ENCODE results near the gene RILPL2. TPM values are rescaled to one million over a fixed set of nuclear protein-coding genes. Genes with fewer than 3 reads are reported as not detected.

Gene RILPL2
- total and polyA plus RNA-seq, 9 of the 15 experiments (the other 6 are each of a cell fraction or from before 2014, with no cell fraction given), result 0.61 to 5.8 (median 4.3) TPM

DNA sequence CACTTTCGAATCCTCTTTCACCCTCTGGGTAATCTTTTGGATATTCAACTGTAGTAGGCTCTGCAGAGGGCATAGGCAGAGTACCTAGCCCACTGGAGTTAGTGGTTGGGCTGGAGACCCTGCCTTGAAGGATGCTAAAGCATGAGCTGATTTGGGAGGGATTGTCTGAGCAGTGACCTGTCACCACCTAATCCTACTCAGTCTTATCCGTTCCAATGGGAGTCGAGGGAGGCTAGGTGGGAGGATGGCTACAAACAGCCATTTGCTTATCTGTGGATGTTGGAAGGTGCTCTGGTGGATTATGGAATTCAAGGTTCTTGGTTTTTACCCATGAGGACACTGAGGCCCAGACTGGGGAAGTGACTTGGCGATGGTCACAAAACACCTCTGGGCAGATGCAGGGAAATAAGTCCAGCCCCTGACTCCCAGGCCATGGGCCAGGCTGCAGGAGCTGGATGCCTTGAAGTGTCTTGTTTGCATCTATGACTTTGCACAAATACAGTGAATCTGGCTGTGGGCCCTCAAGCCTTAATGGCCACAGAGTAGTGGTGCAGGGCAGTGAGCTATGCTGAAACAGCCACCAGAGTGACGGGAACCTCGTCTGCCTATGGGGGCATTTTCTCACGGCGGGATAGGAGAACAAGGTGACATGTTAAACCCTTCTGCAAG lies 48.8 kb downstream of the RILPL2 start (continued):
- TF ChIP-seq, protein P1, sequence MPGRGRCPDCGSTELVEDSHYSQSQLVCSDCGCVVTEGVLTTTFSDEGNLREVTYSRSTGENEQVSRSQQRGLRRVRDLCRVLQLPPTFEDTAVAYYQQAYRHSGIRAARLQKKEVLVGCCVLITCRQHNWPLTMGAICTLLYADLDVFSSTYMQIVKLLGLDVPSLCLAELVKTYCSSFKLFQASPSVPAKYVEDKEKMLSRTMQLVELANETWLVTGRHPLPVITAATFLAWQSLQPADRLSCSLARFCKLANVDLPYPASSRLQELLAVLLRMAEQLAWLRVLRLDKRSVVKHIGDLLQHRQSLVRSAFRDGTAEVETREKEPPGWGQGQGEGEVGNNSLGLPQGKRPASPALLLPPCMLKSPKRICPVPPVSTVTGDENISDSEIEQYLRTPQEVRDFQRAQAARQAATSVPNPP (IDR thresholded peaks at IDR 0.05; ENCODE audit: borderline replicate concordance, insufficient read depth, insufficient read length), result no peak
- TF ChIP-seq ZNF696 (CRISPR knock-in tag; conservative IDR thresholded peaks at IDR 0.05), result no peak
- no peak for TF ChIP-seq ZNF507 (tag; conservative IDR thresholded peaks at IDR 0.05)
- TF ChIP-seq ZNF274 (IDR thresholded peaks at IDR 0.05; ENCODE audit: borderline replicate concordance, low read depth, low read length), result no peak
- TF ChIP-seq POU5F1 (IDR thresholded peaks at IDR 0.05; ENCODE audit: borderline replicate concordance, low read depth, low read length, partially characterized antibody), result no peak
- TF ChIP-seq BDP1 (IDR thresholded peaks at IDR 0.05; ENCODE audit: insufficient read depth, insufficient read length), result no peak
- TF ChIP-seq POLR2AphosphoS2 (IDR thresholded peaks at IDR 0.05; ENCODE audit: low read length), result no peak
- no peak for TF ChIP-seq CSDE1 (IDR thresholded peaks at IDR 0.05)
- TF ChIP-seq, protein P2, sequence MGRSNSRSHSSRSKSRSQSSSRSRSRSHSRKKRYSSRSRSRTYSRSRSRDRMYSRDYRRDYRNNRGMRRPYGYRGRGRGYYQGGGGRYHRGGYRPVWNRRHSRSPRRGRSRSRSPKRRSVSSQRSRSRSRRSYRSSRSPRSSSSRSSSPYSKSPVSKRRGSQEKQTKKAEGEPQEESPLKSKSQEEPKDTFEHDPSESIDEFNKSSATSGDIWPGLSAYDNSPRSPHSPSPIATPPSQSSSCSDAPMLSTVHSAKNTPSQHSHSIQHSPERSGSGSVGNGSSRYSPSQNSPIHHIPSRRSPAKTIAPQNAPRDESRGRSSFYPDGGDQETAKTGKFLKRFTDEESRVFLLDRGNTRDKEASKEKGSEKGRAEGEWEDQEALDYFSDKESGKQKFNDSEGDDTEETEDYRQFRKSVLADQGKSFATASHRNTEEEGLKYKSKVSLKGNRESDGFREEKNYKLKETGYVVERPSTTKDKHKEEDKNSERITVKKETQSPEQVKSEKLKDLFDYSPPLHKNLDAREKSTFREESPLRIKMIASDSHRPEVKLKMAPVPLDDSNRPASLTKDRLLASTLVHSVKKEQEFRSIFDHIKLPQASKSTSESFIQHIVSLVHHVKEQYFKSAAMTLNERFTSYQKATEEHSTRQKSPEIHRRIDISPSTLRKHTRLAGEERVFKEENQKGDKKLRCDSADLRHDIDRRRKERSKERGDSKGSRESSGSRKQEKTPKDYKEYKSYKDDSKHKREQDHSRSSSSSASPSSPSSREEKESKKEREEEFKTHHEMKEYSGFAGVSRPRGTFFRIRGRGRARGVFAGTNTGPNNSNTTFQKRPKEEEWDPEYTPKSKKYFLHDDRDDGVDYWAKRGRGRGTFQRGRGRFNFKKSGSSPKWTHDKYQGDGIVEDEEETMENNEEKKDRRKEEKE (IDR thresholded peaks at IDR 0.05; ENCODE audit: borderline replicate concordance in 1 of 2, control insufficient read depth in 1 of 2, low read depth in 2 of 2, low read length in 1 of 2), result no peak
- no peak for TF ChIP-seq TGIF2 (CRISPR knock-in tag; IDR thresholded peaks at IDR 0.05)
- TF ChIP-seq, protein P3, sequence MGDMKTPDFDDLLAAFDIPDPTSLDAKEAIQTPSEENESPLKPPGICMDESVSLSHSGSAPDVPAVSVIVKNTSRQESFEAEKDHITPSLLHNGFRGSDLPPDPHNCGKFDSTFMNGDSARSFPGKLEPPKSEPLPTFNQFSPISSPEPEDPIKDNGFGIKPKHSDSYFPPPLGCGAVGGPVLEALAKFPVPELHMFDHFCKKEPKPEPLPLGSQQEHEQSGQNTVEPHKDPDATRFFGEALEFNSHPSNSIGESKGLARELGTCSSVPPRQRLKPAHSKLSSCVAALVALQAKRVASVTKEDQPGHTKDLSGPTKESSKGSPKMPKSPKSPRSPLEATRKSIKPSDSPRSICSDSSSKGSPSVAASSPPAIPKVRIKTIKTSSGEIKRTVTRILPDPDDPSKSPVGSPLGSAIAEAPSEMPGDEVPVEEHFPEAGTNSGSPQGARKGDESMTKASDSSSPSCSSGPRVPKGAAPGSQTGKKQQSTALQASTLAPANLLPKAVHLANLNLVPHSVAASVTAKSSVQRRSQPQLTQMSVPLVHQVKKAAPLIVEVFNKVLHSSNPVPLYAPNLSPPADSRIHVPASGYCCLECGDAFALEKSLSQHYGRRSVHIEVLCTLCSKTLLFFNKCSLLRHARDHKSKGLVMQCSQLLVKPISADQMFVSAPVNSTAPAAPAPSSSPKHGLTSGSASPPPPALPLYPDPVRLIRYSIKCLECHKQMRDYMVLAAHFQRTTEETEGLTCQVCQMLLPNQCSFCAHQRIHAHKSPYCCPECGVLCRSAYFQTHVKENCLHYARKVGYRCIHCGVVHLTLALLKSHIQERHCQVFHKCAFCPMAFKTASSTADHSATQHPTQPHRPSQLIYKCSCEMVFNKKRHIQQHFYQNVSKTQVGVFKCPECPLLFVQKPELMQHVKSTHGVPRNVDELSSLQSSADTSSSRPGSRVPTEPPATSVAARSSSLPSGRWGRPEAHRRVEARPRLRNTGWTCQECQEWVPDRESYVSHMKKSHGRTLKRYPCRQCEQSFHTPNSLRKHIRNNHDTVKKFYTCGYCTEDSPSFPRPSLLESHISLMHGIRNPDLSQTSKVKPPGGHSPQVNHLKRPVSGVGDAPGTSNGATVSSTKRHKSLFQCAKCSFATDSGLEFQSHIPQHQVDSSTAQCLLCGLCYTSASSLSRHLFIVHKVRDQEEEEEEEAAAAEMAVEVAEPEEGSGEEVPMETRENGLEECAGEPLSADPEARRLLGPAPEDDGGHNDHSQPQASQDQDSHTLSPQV (IDR thresholded peaks at IDR 0.05), result no peak; the same call in 1 of the 2 replicates
- peak in 1 of 2 experiments; percentile 27; a peak in 2 of 4 replicates for TF ChIP-seq FOXK2 (conservative IDR thresholded peaks at IDR 0.05 in 1 of 2, IDR thresholded peaks at IDR 0.05 in 1 of 2; ENCODE audit: low read depth in 2 of 2)
- TF ChIP-seq MEF2D (tag; conservative IDR thresholded peaks at IDR 0.05; ENCODE audit: low read depth), result no peak
- no peak for TF ChIP-seq RBM22 (IDR thresholded peaks at IDR 0.05; ENCODE audit: low read depth, low read length, poor library complexity, severe bottlenecking)

All from K562 (cell line).